Spleen (tissue), 11 donors: Measurements from ENCODE around the gene IRF2. TPM values are rescaled to one million over a fixed set of nuclear protein-coding genes. Genes with fewer than 3 reads are reported as not detected.
A peak's percentile ranks its signal among the peaks of the same experiment; 100 is the strongest.

Experiments used
- DNase-seq: peaks from one replicate; pipeline ENCODE4 v3.0.0-alpha.2; 2020
- H3K27ac ChIP-seq, 8 donors: fragments of 200-600 bp; sonication (generic) in 7 of 8; 1 replicate in 4 of 8; 2 replicates in 4 of 8; pipeline versions ENCODE4 v1.5.0 to v1.8.0; 2016 to 2021; ENCODE audit warnings: inconsistent platforms in 4 of 8, mild to moderate bottlenecking in 4 of 8, moderate library complexity in 1 of 8
- H3K27me3 ChIP-seq, 7 donors: fragments of 200-600 bp; sonication (generic) in 6 of 7; replicated peaks in 1 of 7; 1 replicate in 4 of 7; 2 replicates in 3 of 7; pipeline versions ENCODE4 v1.5.0 to v1.8.0; 2016 to 2021; ENCODE audit warnings: inconsistent platforms in 3 of 7, mild to moderate bottlenecking in 1 of 7
- H3K36me3 ChIP-seq, 6 donors: fragments of 200-600 bp; sonication (generic) in 5 of 6; 1 replicate in 4 of 6; 2 replicates in 2 of 6; pipeline versions ENCODE4 v1.5.0 to v1.8.0; 2016 to 2021; ENCODE audit warnings: inconsistent platforms in 2 of 6
- H3K4me1 ChIP-seq, 6 donors: fragments of 200-600 bp; sonication (generic) in 5 of 6; 1 replicate in 3 of 6; 2 replicates in 3 of 6; pipeline versions ENCODE4 v1.5.0 to v1.8.0; 2016 to 2021; ENCODE audit warnings: inconsistent platforms in 3 of 6
- H3K4me3 ChIP-seq, 8 donors: fragments of 200-600 bp; sonication (generic) in 7 of 8; 1 replicate in 4 of 8; 2 replicates in 4 of 8; pipeline versions ENCODE4 v1.5.0 to v1.8.0; 2016 to 2021; ENCODE audit warnings: inconsistent platforms in 4 of 8, mild to moderate bottlenecking in 4 of 8, moderate library complexity in 2 of 8
- H3K9me3 ChIP-seq, 8 donors: fragments of 200-600 bp; sonication (generic) in 7 of 8; 1 replicate in 4 of 8; 2 replicates in 4 of 8; pipeline versions ENCODE4 v1.5.0 to v1.8.0; 2016 to 2021; ENCODE audit warnings: inconsistent platforms in 4 of 8
- POLR2A ChIP-seq, 3 donors: fragments of 450-650 bp; IDR thresholded peaks; one replicate each; pipeline ENCODE4 v1.5.1; 2017; ENCODE audit warnings: antibody characterized with exemption in 3 of 3, mild to moderate bottlenecking in 1 of 3
- POLR2AphosphoS5 ChIP-seq, 3 donors: sonication (generic); formaldehyde crosslinking; IDR thresholded peaks; one replicate each; pipeline ENCODE4 v1.5.1; 2017; ENCODE audit warnings: antibody characterized with exemption in 3 of 3
- WGBS, 5 donors: extraction: QIAGEN DNeasy Blood & Tissue Kit in 3 of 5; methylation state at CpG; one replicate each; pipeline versions ENCODE4 v1.1.5 to v1.1.7; 2013 to 2018; 5-methylcytosine and 5-hydroxymethylcytosine counted together
- intact Hi-C: fragments of 100-400 bp; cut with DNase I; formaldehyde crosslinking; loops from one replicate; pipeline ENCODE4 v1.15.0; 2023; ENCODE audit warnings: low total_unique reads
- polyA plus RNA-seq, 3 donors: library from polyadenylated mRNA; stranded (reverse); fragments of 200-250 nt; gene quantifications; one replicate each; pipeline ENCODE4 v1.2.1, GENCODE V29; 2013
- total RNA-seq, 7 donors: library from RNA; depleted of rRNA in 3 of 7; stranded (reverse); fragments of >200 nt in 3 of 7; fragmentation: NEBNext Ultra II Directional in 4 of 7; extraction: Animal tissue kit (Norgen Biotek cat#: 25700) in 4 of 7; gene quantifications; one replicate each; pipeline versions ENCODE4 v1.1.0 to v1.2.1, GENCODE V29; 2016 to 2021
- TF ChIP-seq, protein P1 (sequence below), 11 experiments: fragments of 200-600 bp in 7 of 11; fragments of 450-650 bp in 4 of 11; sonication (generic) in 4 of 11; IDR thresholded peaks in 8 of 11; conservative IDR thresholded peaks in 3 of 11; 1 replicate in 7 of 11; 2 replicates in 4 of 11; pipeline versions ENCODE4 v1.4.0 to v1.8.0; 2016 to 2021; ENCODE audit warnings: antibody characterized with exemption in 11 of 11, inconsistent platforms in 4 of 11, mild to moderate bottlenecking in 1 of 11
- donor health status: healthy with polysubstance abuse.
- donor health status: DM: no; HTN: no; CAD: no; lungs with moderate emphysema.
- donor health status: DM: no; HTN: no; CAD: no.
- donor health status: Bipolar disorder and iron deficiency.
- donor health status: healthy.
- donor health status: DM: no; HTN: no; CAD: no.
- donor health status: DM: yes; HTN: yes; CAD: no.

The IRF2 gene
- total and polyA plus RNA-seq, 10 donors, result 27.1 to 101 (median 87.2) TPM

DNA sequence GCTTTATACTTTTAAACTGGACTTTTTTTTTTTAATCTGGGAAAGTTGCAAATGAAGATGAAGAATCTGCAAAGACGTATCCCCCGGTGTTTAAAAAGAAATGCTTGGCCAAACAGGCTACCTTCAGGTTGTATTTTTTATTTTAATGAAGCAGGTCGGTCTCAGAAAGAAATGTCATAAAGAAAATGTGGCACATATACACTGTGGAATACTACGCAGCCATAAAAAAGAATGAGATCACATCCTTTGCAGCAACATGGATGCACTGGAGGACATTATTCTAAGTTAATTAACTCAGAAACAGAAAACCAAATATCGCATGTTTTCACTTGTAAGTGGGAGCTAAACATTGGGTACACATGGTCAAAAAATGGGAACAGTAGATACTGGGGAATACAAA, 123.4 kb downstream of the IRF2 start:
- no peaks in the 10 kb centered on the region for H3K36me3 ChIP-seq
- 97 to 98% (median 97%) methylated on average over 5 of the region's 5 CpGs for WGBS, 5 donors
- TF ChIP-seq POLR2A (IDR thresholded peaks at IDR 0.05) (no peak), POLR2AphosphoS5 (IDR thresholded peaks at IDR 0.05) (no peak)
- TF ChIP-seq, protein P1, sequence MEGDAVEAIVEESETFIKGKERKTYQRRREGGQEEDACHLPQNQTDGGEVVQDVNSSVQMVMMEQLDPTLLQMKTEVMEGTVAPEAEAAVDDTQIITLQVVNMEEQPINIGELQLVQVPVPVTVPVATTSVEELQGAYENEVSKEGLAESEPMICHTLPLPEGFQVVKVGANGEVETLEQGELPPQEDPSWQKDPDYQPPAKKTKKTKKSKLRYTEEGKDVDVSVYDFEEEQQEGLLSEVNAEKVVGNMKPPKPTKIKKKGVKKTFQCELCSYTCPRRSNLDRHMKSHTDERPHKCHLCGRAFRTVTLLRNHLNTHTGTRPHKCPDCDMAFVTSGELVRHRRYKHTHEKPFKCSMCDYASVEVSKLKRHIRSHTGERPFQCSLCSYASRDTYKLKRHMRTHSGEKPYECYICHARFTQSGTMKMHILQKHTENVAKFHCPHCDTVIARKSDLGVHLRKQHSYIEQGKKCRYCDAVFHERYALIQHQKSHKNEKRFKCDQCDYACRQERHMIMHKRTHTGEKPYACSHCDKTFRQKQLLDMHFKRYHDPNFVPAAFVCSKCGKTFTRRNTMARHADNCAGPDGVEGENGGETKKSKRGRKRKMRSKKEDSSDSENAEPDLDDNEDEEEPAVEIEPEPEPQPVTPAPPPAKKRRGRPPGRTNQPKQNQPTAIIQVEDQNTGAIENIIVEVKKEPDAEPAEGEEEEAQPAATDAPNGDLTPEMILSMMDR (IDR thresholded peaks at IDR 0.05 in 8 of 11, conservative IDR thresholded peaks at IDR 0.05 in 3 of 11), result no peak
- no peak for DNase-seq
- no peaks in the 10 kb centered on the region for H3K9me3 ChIP-seq
- peaks cover 46 to 92% (median 68%) of the 10 kb centered on the region in 6 donors for H3K4me1 ChIP-seq
- intact Hi-C loops, result no loop called here
- H3K27me3 ChIP-seq, result no peaks in the 10 kb centered on the region
- H3K4me3 ChIP-seq, result no peak overlapping the region
- peak overlapping the region in 2 of 8 donors; percentile 92 to 96 for H3K27ac ChIP-seq

DNA sequence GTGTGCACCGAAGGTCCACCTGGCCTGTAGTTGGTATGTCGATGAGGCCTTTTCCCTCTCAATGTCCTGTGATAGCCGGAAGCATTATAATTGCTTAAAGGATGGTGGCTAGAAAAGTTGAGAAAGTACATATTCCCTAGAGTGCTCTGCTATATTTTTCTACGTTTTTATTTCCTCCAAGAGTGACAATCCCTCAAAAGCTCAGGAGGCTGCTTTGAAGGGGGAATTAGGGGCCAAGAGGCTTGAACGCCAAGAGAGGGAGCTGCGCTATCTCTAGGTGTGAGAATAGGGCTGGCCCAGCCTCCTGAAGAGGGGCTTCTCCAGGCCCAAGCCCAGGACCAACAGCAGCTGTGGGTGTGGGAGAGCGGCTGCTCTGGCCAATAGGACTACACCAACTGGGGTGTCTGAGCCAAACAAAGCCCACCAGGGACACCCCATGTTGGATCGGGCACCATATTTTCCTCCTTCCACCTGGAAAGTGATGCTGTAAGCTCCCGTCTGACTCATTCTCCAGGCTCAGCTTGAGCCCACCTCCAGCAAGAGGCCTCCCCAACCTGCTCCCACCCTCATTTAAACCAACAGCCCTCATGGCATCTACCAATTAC, 124.0 kb downstream of the IRF2 start:
- H3K36me3 ChIP-seq, result no peaks in the 10 kb centered on the region
- no peak for TF ChIP-seq POLR2AphosphoS5 (IDR thresholded peaks at IDR 0.05)
- no peak for TF ChIP-seq POLR2A (IDR thresholded peaks at IDR 0.05)
- TF ChIP-seq, protein P1 (IDR thresholded peaks at IDR 0.05 in 8 of 11, conservative IDR thresholded peaks at IDR 0.05 in 3 of 11), result no peak
- intact Hi-C loops, result no loop called here
- H3K4me1 ChIP-seq, result peaks cover 46 to 92% (median 68%) of the 10 kb centered on the region in 6 donors
- no peaks in the 10 kb centered on the region for H3K27me3 ChIP-seq
- H3K9me3 ChIP-seq, result no peaks in the 10 kb centered on the region
- peak overlapping the region in 2 of 8 donors; percentile 12 to 63 for H3K4me3 ChIP-seq
- no peak for DNase-seq
- WGBS, 5 donors, result 87 to 93% (median 92%) methylated on average over 9 of the region's 9 CpGs
- H3K27ac ChIP-seq, result peak overlapping the region in 7 of 8 donors; percentile 90 to 96 (median 93)

DNA sequence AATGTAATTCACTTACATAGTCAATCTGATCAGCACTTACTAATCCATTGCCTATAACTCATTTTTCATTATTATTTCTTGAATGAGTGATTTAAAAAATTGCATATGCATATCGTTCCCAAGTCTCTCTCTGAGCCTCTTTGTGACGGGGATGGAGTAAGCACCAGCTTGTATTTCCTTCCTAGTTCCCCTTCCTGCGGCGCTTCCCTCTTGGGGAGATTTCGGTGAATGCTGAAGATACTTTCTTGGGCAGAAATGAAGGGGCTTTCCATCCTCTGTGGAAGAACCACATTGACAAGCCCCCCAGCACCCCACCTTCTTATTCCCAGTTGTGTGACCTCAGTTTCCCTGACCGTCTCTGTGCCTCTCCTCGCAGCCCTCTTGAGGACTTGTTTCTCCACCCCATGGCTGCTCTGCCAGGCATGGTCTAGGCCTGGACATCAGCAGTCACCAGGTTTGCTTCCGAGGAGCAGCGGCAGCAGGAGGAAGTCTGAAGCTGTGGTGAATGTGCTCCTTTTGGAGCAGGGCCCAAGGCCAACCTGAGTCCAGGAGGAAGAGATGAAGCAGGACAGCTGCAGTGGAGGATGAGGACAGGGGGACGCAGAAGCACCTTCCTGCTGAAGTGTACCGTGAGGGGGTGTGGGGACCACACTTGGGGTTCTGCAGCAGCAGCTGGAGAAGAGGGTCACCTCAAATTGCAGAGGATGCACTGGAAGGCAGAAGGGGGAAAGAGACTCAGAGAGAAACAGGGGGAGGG, 124.9 kb downstream of the IRF2 start:
- WGBS, 5 donors, result 42 to 61% (median 57%) methylated on average over 11 of the region's 11 CpGs

DNA sequence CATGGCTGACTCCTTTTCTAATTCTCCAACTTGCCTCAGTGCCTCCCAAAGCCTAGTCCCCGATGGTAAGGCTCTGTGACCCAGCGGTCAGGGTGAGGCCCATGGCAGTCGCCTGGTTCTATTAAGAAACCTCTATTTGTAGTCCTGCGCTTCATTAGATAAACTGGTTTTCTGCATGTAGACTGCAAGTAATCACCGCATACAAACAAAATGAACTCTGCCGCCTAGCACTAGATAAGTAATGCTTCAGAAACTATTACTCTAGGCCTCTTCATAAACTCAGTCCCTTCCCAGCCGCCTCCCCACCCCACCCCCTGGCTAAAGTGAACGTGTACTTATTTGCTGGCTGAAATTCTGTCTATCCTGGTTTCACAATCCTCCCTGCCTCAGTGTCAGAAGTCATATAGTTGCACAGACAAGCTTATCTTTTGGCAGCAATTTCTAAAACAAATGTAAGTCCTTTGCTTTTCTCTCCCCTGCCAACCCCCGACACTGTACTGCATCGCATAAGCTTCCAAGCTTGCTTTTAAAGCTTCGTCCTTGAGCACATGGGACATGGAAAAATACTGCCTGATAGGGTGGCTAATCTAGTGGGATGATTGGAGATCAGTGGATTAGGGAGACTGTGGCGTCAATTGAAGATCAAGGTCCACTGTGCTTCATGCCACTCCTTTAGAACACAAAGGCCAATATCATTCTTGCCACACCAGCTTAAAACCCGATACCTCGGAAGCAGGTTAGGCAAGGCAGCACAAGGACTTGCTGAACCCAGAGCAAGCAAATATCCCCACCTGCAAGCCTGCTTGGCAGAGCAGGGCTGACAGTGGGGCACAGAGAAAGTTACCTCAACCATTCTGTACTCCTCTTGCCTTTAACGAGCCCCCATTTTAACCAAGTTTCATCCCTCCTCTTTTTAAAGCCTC, 125.8 kb downstream of the IRF2 start:
- no peak for DNase-seq
- peak overlapping the region in 1 of 8 donors; percentile 63 for H3K4me3 ChIP-seq
- intact Hi-C loops, result loop anchor here (10.0 kb wide), 1 partner anchor 126 kb away; the partner anchor contains the start of gene IRF2
- no peaks in the 10 kb centered on the region for H3K9me3 ChIP-seq
- peak overlapping the region; percentile 37 to 96 (median 92) for H3K27ac ChIP-seq
- H3K36me3 ChIP-seq, result no peaks in the 10 kb centered on the region
- H3K27me3 ChIP-seq, result no peaks in the 10 kb centered on the region
- TF ChIP-seq POLR2AphosphoS5 (IDR thresholded peaks at IDR 0.05) (peak in 2 of 3 donors; percentile 25 to 35), POLR2A (IDR thresholded peaks at IDR 0.05) (peak in 1 of 3 donors; percentile 46)
- TF ChIP-seq, protein P1 (IDR thresholded peaks at IDR 0.05 in 8 of 11, conservative IDR thresholded peaks at IDR 0.05 in 3 of 11), result no peak
- peaks cover 48 to 92% (median 68%) of the 10 kb centered on the region in 6 donors for H3K4me1 ChIP-seq
- WGBS, 5 donors, result 55 to 70% (median 68%) methylated on average over 15 of the region's 15 CpGs

More for the DNA sequence above, 124.9 kb downstream of the IRF2 start:
- Histone ChIP-seq H3K36me3 (no peaks in the 10 kb centered on the region), H3K4me3 (peak overlapping the region in 2 of 8 donors; percentile 12 to 63), H3K27ac (peak overlapping the region; percentile 37 to 96 (median 92)), H3K9me3 (no peaks in the 10 kb centered on the region), H3K4me1 (peaks cover 46 to 92% (median 68%) of the 10 kb centered on the region in 6 donors), H3K27me3 (no peaks in the 10 kb centered on the region)
- intact Hi-C loops, result loop anchor here (10.0 kb wide), 1 partner anchor 125 kb away; the partner anchor contains the start of gene IRF2
- TF ChIP-seq POLR2AphosphoS5 (IDR thresholded peaks at IDR 0.05) (peak in 1 of 3 donors; percentile 13), POLR2A (IDR thresholded peaks at IDR 0.05) (no peak)
- no peak for DNase-seq
